Endothelial cell of umbilical vein (primary cell): ENCODE measurements around the gene KIF5C. TPM values are rescaled to one million over a fixed set of nuclear protein-coding genes. Genes with fewer than 3 reads are reported as not detected.

Source experiments
- BruUV-seq: library from RNA; stranded (reverse); fragments of 400-500 nt; replicated peaks from 2 replicates; lab custom pipeline; 2021; lab: Mats Ljungman, UMichigan
- CTCF ChIA-PET: fragments of 300-600, 350-600 bp; sonication (Branson Sonifier 250); formaldehyde crosslinking; loops from one replicate; lab custom pipeline; 2021; ENCODE audit warnings: antibody characterized with exemption, inconsistent platforms; lab: Charles Lee
- POLR2A ChIA-PET: fragments of 300-600, 350-600 bp; sonication (Branson Sonifier 250); formaldehyde crosslinking; loops from one replicate; lab custom pipeline; 2021; ENCODE audit warnings: antibody characterized with exemption, inconsistent platforms; lab: Charles Lee
- DNase-seq: peaks from one replicate; pipeline ENCODE4 v3.0.0-alpha.2; 2011; ENCODE audit warnings: low read depth, low spot score
- FAIRE-seq: peaks from 2 replicates; lab custom pipeline; 2011; peaks lifted over from hg19 to GRCh38; lab: Jason Lieb, UNC
- H2AFZ ChIP-seq: 2 replicates; pipeline ENCODE4 v1.6.0; 2012; ENCODE audit warnings: low read depth, low read length, control low read depth, inconsistent platforms
- H3K27ac ChIP-seq: 2 replicates; pipeline ENCODE4 v1.5.1; 2011; ENCODE audit warnings: low read depth, mild to moderate bottlenecking, control low read depth, low read length, moderate library complexity; ENCODE audit not compliant: insufficient read depth
- H3K27me3 ChIP-seq, 2 experiments: 2 replicates each; pipeline versions ENCODE4 v1.6.0 to v1.6.1; 2011; ENCODE audit warnings: low read length in 2 of 2, mixed read lengths in 1 of 2; ENCODE audit not compliant: control insufficient read depth in 2 of 2, insufficient read depth in 2 of 2
- H3K36me3 ChIP-seq, 2 experiments: 2 replicates in 1 of 2; 3 replicates in 1 of 2; pipeline ENCODE4 v1.5.1; 2011; ENCODE audit warnings: low read length in 2 of 2, mild to moderate bottlenecking in 1 of 2, moderate library complexity in 1 of 2; ENCODE audit not compliant: control insufficient read depth in 2 of 2, insufficient read depth in 2 of 2; ENCODE audit errors: extremely low read depth in 1 of 2
- H3K4me1 ChIP-seq: 3 replicates; pipeline ENCODE4 v1.5.1; 2011; ENCODE audit warnings: mild to moderate bottlenecking, low read length; ENCODE audit not compliant: control insufficient read depth, insufficient read depth; ENCODE audit errors: extremely low read depth
- H3K4me2 ChIP-seq: 2 replicates; pipeline ENCODE4 v1.6.1; 2011; ENCODE audit warnings: low read length, control low read depth, mixed read lengths; ENCODE audit not compliant: insufficient read depth
- H3K4me3 ChIP-seq, 3 experiments: fragments of 200-600 bp in 1 of 3; sonication (generic), shearing (Covaris generic) in 1 of 3; replicated peaks in 1 of 3; 2 replicates each; pipeline ENCODE4 v1.5.1; 2011 to 2016; ENCODE audit warnings: control low read depth in 3 of 3, low read length in 3 of 3, mild to moderate bottlenecking in 2 of 3, inconsistent platforms in 1 of 3, low read depth in 1 of 3, moderate library complexity in 1 of 3; ENCODE audit not compliant: insufficient read depth in 1 of 3
- H3K79me2 ChIP-seq: 2 replicates; pipeline ENCODE4 v1.6.0; 2012; ENCODE audit warnings: low read length, inconsistent platforms; ENCODE audit not compliant: control insufficient read depth, insufficient read depth
- H3K9ac ChIP-seq: replicated peaks from 2 replicates; pipeline ENCODE3; 2011; ENCODE audit warnings: low read length, control low read depth; ENCODE audit not compliant: insufficient read depth; ENCODE audit errors: extremely low read depth
- H3K9me1 ChIP-seq: replicated peaks from 3 replicates; pipeline ENCODE4 v1.6.0; 2011; ENCODE audit warnings: mild to moderate bottlenecking, low read length; ENCODE audit not compliant: control insufficient read depth, insufficient read depth; ENCODE audit errors: extremely low read depth
- H3K9me3 ChIP-seq: replicated peaks from 2 replicates; pipeline ENCODE4 v1.5.1; 2012; ENCODE audit warnings: low read length, inconsistent platforms; ENCODE audit not compliant: control insufficient read depth, insufficient read depth
- H4K20me1 ChIP-seq: replicated peaks from 2 replicates; pipeline ENCODE3; 2011; ENCODE audit warnings: mild to moderate bottlenecking, low read length; ENCODE audit not compliant: control insufficient read depth, insufficient read depth; ENCODE audit errors: extremely low read depth
- CTCF ChIP-seq, 2 donors: IDR thresholded peaks; 1 replicate in 1 of 2; 2 replicates in 1 of 2; pipeline ENCODE4 v1.5.1; 2011; ENCODE audit warnings: low read length in 2 of 2, mild to moderate bottlenecking in 2 of 2, moderate library complexity in 2 of 2, control low read depth in 1 of 2, inconsistent platforms in 1 of 2, low read depth in 1 of 2; ENCODE audit not compliant: insufficient read depth in 1 of 2; ENCODE audit errors: extremely low read depth in 1 of 2
- EZH2 ChIP-seq: IDR thresholded peaks from 2 replicates; pipeline ENCODE4 v1.6.1; 2012; ENCODE audit warnings: borderline replicate concordance, low read depth, mild to moderate bottlenecking, moderate library complexity, low read length, inconsistent platforms; ENCODE audit not compliant: severe bottlenecking
- FOS ChIP-seq: IDR thresholded peaks from 2 replicates; pipeline ENCODE4 v1.6.1; 2011; ENCODE audit warnings: mild to moderate bottlenecking, low read length, moderate library complexity, borderline replicate concordance; ENCODE audit not compliant: insufficient read depth
- GATA2 ChIP-seq: IDR thresholded peaks from 2 replicates; pipeline ENCODE4 v1.7.0; 2011; ENCODE audit warnings: low read depth, mild to moderate bottlenecking, moderate library complexity, mixed read lengths, low read length; ENCODE audit not compliant: insufficient read length, insufficient read depth
- JUN ChIP-seq: IDR thresholded peaks from 2 replicates; pipeline ENCODE4 v1.6.1; 2011; ENCODE audit warnings: borderline replicate concordance, low read depth; ENCODE audit not compliant: insufficient read length, insufficient read depth
- MYC ChIP-seq: IDR thresholded peaks from one replicate; pipeline ENCODE4 v1.6.1; 2011; ENCODE audit warnings: mild to moderate bottlenecking, low read depth, low read length
- POLR2A ChIP-seq: IDR thresholded peaks from 2 replicates; pipeline ENCODE4 v1.6.1; 2012; ENCODE audit warnings: low read depth, mild to moderate bottlenecking, control low read depth, low read length
- POLR2AphosphoS5 ChIP-seq: IDR thresholded peaks from 2 replicates; pipeline ENCODE4 v1.6.1; 2012; ENCODE audit warnings: low read depth, mild to moderate bottlenecking, control low read depth, low read length, moderate library complexity; ENCODE audit not compliant: insufficient read depth
- dilution Hi-C: fragments of 300-500 bp; cut with MboI; formaldehyde crosslinking; loops from one replicate; pipeline ENCODE4 v1.15.0; 2019; ENCODE audit warnings: low sequenced_read_pairs; ENCODE audit not compliant: extremely low pct_ligation_motif_present
- intact Hi-C: fragments of 100-400 bp; cut with micrococcal nuclease; formaldehyde crosslinking; loops from one replicate; pipeline ENCODE4 v1.10.0; 2022
- polyA plus RNA-seq, 4 experiments: library from polyadenylated mRNA; depleted of rRNA in 3 of 4; stranded (reverse) in 3 of 4; unstranded in 1 of 4; fragments of >200 nt; gene quantifications; 2 replicates each; pipeline versions ENCODE4 v1.2.1 to v1.2.3, GENCODE V29; 2011 to 2012; ENCODE audit warnings: missing spikeins in 1 of 4
- total RNA-seq: library from RNA; stranded (reverse); gene quantifications from 2 replicates; pipeline ENCODE4 v1.2.3, GENCODE V29; 2021
- TF ChIP-seq, protein P1 (sequence below): IDR thresholded peaks from 2 replicates; pipeline ENCODE4 v1.6.1; 2011; ENCODE audit not compliant: insufficient read depth, insufficient read length

KIF5C gene
- total and polyA plus RNA-seq, 2 donors (not counting 3 experiments of a cell fraction or from before 2014, with no cell fraction given) = 0.01 to 0.55 TPM

DNA sequence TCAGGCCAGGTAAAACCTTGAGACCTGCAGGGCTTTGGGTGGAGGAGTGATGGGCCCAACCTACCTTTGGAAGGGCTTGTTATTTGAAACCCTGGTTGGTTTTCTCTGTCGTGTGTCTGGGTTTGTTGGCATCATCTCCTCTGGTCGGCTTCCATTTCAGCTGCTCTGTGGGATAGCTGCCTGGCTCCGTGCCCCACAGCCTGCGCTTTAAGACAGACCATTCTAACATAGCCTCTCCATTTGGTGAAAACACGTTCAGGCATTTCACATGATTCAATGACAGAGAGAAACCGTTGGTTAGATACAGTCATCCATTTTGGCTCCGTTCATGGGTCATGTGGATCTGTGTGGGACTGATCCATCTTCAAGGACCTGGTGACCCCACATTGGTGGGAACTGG lies 126.5 kb downstream of the KIF5C start:
- Histone ChIP-seq H3K27ac (no peak overlapping the region), H3K27me3 (peaks cover 0 to 7% of the 10 kb centered on the region in 2 experiments), H3K36me3 (no peaks in the 10 kb centered on the region), H3K4me1 (no peaks in the 10 kb centered on the region), H3K4me3 (no peak overlapping the region), H2AFZ (no peak overlapping the region), H3K4me2 (no peak overlapping the region), H3K9ac (no peak overlapping the region), H3K9me1 (no peaks in the 10 kb centered on the region), H3K9me3 (no peaks in the 10 kb centered on the region), H4K20me1 (no peaks in the 10 kb centered on the region), H3K79me2 (no peaks in the 10 kb centered on the region)
- ChIA-PET CTCF (interaction anchor here (1.0 kb wide), 1 partner anchor 16 kb away, joined by 6 read pairs; no protein-coding TSS in a partner anchor), POLR2A (no interaction called here)
- dilution Hi-C loops = no loop called here
- DNase-seq (no peak), FAIRE-seq (no peak)
- TF ChIP-seq, protein P1, sequence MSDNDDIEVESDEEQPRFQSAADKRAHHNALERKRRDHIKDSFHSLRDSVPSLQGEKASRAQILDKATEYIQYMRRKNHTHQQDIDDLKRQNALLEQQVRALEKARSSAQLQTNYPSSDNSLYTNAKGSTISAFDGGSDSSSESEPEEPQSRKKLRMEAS = no peak
- no peak for TF ChIP-seq POLR2A
- no peak for TF ChIP-seq GATA2
- no peak for TF ChIP-seq FOS
- no peak for TF ChIP-seq POLR2AphosphoS5
- no peak for TF ChIP-seq JUN
- no peak for TF ChIP-seq CTCF (IDR thresholded peaks at IDR 0.05; ENCODE audit: extremely low read depth in 1 of 2, insufficient read depth in 1 of 2, low read depth in 1 of 2, low read length in 2 of 2)
- TF ChIP-seq MYC = no peak
- no peak for TF ChIP-seq EZH2
- no TSS peak for BruUV-seq
- intact Hi-C loops = no loop called here
